Measurements from ENCODE around the gene RHD.

Gene RHD

DNA sequence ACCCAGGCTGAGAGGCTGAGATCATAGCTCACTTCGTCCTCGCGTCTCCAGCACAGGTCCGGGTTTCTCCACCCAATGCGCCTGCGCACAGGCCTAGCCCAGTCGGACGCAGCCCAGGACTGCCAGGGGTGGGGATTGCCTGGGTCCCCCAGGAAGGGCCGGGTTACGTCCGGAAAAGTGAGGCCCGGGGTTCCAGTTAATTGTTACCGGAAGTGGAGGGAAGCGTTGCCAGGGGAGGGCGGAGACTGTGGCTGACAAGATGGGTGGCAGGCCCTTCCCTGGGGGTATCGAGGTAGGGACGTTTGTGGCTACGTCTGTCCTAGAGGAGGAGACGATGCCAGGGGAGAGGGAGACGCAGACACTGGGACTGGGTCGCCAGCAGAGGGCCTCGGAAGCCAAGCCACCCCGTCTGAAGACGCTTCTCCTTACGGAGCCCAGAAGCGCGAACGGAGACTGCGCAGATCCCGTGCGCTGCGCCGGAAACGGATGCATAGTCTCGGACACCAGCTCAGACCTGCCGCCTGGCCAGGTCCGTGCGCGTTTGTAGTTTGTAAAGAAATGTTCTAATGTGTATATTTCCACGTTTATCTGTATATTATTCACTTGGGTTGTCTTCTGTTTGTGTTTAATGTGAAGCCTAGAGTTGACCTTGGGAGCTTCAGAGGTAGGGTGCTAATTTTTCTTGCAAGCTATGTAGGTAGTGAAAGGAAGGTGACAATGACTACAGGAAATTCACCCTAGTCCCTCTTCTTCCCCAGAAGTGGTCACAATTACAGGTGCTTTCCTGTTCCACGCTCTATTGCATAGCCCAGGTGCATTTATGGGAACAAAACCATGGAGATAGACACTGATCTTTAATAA is 32.4 kb upstream of the RHD start:
- Histone ChIP-seq H3K27ac (peak overlapping the region; percentile 63 to 82 (median 74)), H3K4me1 (peaks cover 72 to 96% (median 90%) of the 10 kb centered on the region in 10 experiments), H3K4me3 (peak overlapping the region; percentile 45 to 68 (median 58)), H3K36me3 (peaks cover 45 to 48% (median 47%) of the 10 kb centered on the region in 11 experiments), H3K9ac (peak overlapping the region; percentile 59 to 78 (median 71)), H3K27me3 (no peaks in the 10 kb centered on the region), H3K9me3 (replicated peaks in 1 of 11) (no peaks in the 10 kb centered on the region), H3K4me2 (peak overlapping the region; percentile 86 to 98 (median 96)), H4K20me1 (peaks cover 47 to 54% (median 48%) of the 10 kb centered on the region in 11 experiments)
- TF ChIP-seq Cebpa-rat (IDR thresholded peaks at IDR 0.05) = no peak

DNA sequence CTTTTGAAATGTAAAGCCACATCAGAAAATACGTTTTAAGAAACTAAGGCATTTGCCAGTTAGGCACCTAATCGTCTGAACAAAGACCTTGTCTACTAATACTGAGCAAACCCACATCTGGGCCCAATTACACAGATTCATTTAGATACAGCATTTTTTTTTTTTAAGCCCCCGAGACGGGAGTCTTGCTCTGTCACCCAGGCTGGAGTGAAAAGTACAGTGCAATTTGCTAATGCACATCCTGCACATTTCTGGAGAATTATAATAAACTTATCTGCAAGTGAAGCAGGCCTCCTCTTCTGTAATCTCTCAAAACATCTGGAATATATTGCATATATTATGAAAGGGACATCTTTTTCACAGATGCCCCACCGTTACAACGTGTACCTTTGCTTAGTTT is 28.4 kb upstream of the RHD start:
- H3K9ac ChIP-seq = peak overlapping the region in 4 of 11 experiments; percentile 1 to 99 (median 32); a peak in 6 of 22 replicates
- no peak for TF ChIP-seq Cebpa-rat (IDR thresholded peaks at IDR 0.05)
- no peaks in the 10 kb centered on the region for H3K9me3 ChIP-seq (replicated peaks in 1 of 11)
- H4K20me1 ChIP-seq = peaks cover 67 to 72% (median 68%) of the 10 kb centered on the region in 11 experiments
- H3K36me3 ChIP-seq = peaks cover 62 to 66% (median 65%) of the 10 kb centered on the region in 11 experiments
- H3K4me1 ChIP-seq = peaks cover 56 to 74% (median 66%) of the 10 kb centered on the region in 10 experiments
- H3K4me3 ChIP-seq = peak overlapping the region in 5 of 10 experiments; percentile 9 to 96 (median 89); a peak in 4 of 20 replicates
- H3K4me2 ChIP-seq = peak overlapping the region in 9 of 11 experiments; percentile 90 to 98 (median 96); a peak in 14 of 22 replicates
- H3K27me3 ChIP-seq = no peaks in the 10 kb centered on the region
- no peak overlapping the region for H3K27ac ChIP-seq

DNA sequence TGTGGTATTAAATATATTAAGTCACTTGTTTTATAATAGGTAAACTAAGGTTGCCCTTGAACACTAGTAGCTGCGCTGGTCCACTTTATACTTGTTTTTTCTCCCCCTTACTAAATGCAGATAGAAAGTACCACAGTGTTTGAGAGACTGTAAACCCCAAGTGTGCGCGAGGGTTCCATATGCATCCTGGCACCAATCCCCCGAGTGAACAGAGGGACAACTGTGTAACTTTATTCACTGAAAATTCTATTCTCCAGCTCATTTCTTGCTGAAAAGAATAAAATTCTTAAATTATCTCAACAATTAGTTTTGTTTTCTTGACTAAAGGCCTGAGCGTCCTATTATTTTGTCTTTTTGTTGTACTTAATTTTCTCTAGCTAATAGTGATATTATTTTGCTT is 26.9 kb upstream of the RHD start:
- Histone ChIP-seq H3K4me2 (peak overlapping the region; percentile 85 to 98 (median 96)), H3K9ac (peak overlapping the region; percentile 39 to 99 (median 97); a peak in 19 of 22 replicates), H3K27ac (no peak overlapping the region), H3K9me3 (replicated peaks in 1 of 11) (no peaks in the 10 kb centered on the region), H3K4me3 (peak overlapping the region; percentile 84 to 100 (median 95)), H3K36me3 (peaks cover 61 to 64% (median 63%) of the 10 kb centered on the region in 11 experiments), H3K4me1 (peaks cover 45 to 63% (median 56%) of the 10 kb centered on the region in 10 experiments), H3K27me3 (no peaks in the 10 kb centered on the region), H4K20me1 (peaks cover 65 to 69% (median 65%) of the 10 kb centered on the region in 11 experiments)
- TF ChIP-seq Cebpa-rat (IDR thresholded peaks at IDR 0.05) = no peak

DNA sequence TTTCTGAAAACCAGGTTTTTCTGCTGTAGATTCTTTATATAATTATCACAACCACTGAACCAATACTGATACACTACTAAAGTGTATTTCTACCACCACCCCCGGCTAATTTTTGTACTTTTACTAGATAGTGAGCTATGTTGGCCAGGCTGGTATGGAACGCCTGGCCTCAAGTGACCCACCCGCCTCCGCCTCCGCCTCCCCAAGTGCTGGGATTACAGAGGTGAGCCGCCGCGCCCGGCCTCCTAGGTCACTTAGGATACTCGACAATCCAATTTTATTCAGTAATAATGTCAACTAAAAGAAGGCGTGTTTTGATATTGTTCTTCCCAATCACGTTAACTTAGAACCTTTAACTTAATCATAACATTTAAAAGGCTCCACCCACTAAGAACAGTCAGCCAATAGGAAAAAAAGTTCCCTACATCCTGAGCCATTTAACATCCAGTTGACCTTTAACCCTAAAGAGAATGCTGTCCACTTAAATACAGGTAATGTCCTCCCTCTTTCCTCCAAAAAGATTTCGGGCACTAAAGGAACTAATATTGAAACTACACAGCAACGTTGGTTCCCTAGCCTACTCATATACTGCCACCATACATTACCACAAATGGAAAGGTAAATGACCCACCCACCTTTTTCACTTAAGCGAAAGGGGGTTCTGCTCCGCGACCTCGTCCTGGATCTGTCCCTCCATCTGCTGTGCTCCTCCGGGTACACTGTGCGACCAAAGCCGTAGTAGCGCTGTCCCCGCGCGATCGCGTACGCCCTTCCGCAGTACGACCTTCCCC is 26.3 kb upstream of the RHD start:
- TF ChIP-seq Cebpa-rat (IDR thresholded peaks at IDR 0.05) = no peak
- peaks cover 55 to 58% (median 57%) of the 10 kb centered on the region in 11 experiments for H3K36me3 ChIP-seq
- no peaks in the 10 kb centered on the region for H3K9me3 ChIP-seq (replicated peaks in 1 of 11)
- peak overlapping the region; percentile 85 to 98 (median 96) for H3K4me2 ChIP-seq
- H3K4me1 ChIP-seq = peaks cover 39 to 57% (median 50%) of the 10 kb centered on the region in 10 experiments
- peak overlapping the region; percentile 91 to 99 (median 97) for H3K9ac ChIP-seq
- peak overlapping the region; percentile 94 to 99 (median 97) for H3K27ac ChIP-seq
- peak overlapping the region; percentile 84 to 100 (median 95) for H3K4me3 ChIP-seq
- H4K20me1 ChIP-seq = peaks cover 59 to 63% (median 59%) of the 10 kb centered on the region in 11 experiments
- H3K27me3 ChIP-seq = no peaks in the 10 kb centered on the region

DNA sequence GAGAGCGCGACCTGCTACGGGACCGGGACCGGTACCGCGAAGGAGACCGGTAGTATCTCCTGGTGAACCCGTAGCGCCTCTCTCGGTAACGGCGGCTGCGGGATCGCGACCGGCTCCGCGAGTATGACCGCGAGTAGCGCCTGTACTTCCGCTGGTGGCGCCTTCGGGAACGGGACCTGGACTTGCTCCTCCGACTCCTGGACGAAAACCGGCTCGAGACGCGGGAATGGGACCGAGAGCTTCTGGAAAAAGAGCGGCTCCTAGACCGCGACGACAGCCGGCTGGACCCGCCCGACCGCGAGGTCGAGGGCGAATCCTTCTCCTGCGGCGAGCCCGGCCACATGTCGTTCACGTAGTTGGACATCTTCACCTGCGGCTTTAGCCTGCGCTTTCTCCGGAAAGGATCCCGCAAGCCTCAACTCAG is 25.7 kb upstream of the RHD start:
- H3K36me3 ChIP-seq = peaks cover 49 to 52% (median 51%) of the 10 kb centered on the region in 11 experiments
- peaks cover 53 to 57% (median 54%) of the 10 kb centered on the region in 11 experiments for H4K20me1 ChIP-seq
- H3K9ac ChIP-seq = peak overlapping the region; percentile 91 to 99 (median 97)
- no peak for TF ChIP-seq Cebpa-rat (IDR thresholded peaks at IDR 0.05)
- H3K4me1 ChIP-seq = peaks cover 33 to 51% (median 44%) of the 10 kb centered on the region in 10 experiments
- H3K4me3 ChIP-seq = peak overlapping the region; percentile 84 to 100 (median 95)
- H3K27me3 ChIP-seq = no peaks in the 10 kb centered on the region
- H3K9me3 ChIP-seq (replicated peaks in 1 of 11) = no peaks in the 10 kb centered on the region
- H3K27ac ChIP-seq = peak overlapping the region; percentile 94 to 99 (median 97)
- peak overlapping the region; percentile 85 to 98 (median 96) for H3K4me2 ChIP-seq

DNA sequence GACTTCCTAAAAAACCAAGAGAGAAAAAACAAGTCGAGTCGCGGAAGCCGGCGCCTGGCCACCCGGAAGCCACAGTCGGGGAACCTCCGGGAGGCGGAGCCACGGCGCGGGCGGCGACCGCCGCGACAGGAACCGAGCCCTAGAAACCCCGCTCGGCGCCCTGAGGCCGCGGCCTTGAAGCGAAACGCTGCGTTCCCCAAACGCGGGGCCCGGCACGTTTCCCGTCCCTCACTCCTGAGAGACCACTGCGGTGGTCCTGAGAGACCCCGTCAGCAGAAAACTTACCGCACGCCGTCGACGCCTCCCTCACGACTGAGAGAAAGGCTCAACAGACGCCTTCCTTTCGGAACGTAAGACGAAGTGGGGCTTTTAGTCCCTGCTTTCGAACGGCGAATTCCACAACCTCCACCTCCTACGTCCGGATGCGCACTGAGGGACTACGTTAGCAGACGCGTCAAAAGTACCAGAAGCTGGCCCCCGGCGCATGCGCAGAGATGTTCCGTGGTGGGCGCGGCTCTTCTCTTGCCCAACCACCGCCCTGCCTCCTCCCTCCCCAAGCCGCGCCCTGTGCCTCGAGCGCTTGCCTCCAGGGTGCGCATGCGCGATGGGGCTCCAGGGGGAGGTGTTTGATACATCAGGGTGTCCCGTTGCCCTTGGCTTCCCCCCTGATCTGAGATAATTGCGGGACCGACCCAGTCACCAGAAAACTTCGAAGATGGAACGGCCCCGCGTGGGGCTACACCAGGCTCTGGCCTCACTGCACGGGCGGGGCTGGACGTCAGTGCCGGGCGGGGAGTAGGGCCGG is 25.1 kb upstream of the RHD start, which contains the start of gene RSRP1:
TSS of gene RSRP1 (minus strand) at position 431 of the 805 bp plus-strand sequence. CDS start 491 bp downstream, outside the sequence.
- Histone ChIP-seq H3K27me3 (no peaks in the 10 kb centered on the region), H4K20me1 (peaks cover 46 to 50% (median 48%) of the 10 kb centered on the region in 11 experiments), H3K9me3 (replicated peaks in 1 of 11) (no peaks in the 10 kb centered on the region), H3K27ac (peak within 1 kb of the TSS; percentile 94 to 99 (median 97)), H3K36me3 (peaks cover 43 to 46% (median 45%) of the 10 kb centered on the region in 11 experiments), H3K9ac (peak within 1 kb of the TSS; percentile 91 to 99 (median 97)), H3K4me1 (peaks cover 29 to 45% (median 39%) of the 10 kb centered on the region in 10 experiments), H3K4me2 (peak within 1 kb of the TSS; percentile 85 to 98 (median 96)), H3K4me3 (peak within 1 kb of the TSS; percentile 84 to 100 (median 95))
- TF ChIP-seq Cebpa-rat (IDR thresholded peaks at IDR 0.05) = peak in 9 of 11 experiments; percentile 30 to 76 (median 59); a peak in 10 of 22 replicates

DNA sequence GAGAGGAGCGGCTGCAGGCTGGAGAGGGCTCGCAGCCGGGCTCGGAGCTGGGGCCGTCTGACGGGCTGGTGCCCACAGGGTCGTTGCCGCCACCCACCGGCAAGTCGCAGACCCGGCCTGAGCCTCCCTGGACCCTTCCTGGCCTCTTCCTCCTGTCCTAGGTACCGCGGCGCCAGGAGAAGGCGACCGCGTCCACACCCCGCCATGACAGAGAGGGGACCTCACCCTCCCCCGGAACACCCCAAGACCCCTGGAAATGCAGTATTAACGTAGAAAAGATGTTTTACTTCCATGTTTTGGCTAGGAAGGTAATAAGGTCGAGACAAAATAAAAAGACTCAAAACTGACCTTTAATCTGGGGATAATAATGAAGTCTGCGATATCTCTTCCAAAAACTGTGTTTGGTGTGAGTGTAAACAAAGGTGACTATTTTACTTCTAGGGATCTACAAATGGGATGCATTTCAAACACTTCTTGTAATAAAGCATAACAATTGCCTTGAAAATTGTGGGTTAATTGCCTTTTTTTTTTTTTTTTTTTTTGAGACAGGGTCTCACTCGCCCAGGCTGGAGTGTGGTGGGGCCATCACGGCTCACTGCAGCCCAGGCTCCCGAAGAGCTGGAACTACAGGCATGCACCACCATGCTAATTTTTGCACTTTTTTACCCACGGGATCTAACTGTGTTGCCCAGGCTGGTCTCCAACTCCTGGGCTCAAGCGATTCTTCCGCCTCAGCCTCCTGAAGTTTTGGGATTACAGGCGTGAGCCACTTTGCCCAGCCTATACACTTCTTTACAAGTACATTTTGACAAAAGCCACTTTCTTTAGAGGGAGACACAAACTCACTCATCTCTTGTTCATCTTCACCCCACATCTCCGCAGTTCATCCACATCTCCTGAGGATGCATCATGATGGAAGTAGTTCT is 24.2 kb upstream of the RHD start:
- Histone ChIP-seq H3K4me1 (peaks cover 28 to 36% (median 30%) of the 10 kb centered on the region in 10 experiments), H3K36me3 (peaks cover 34 to 37% (median 36%) of the 10 kb centered on the region in 11 experiments), H4K20me1 (peaks cover 38 to 42% (median 40%) of the 10 kb centered on the region in 11 experiments), H3K4me2 (peak overlapping the region; percentile 77 to 96 (median 85)), H3K9ac (peak overlapping the region; percentile 91 to 99 (median 97)), H3K27me3 (no peaks in the 10 kb centered on the region), H3K9me3 (replicated peaks in 1 of 11) (no peaks in the 10 kb centered on the region), H3K27ac (peak overlapping the region; percentile 64 to 99 (median 97)), H3K4me3 (peak overlapping the region; percentile 84 to 100 (median 95))
- no peak for TF ChIP-seq Cebpa-rat (IDR thresholded peaks at IDR 0.05)
